Measurements from ENCODE around the gene DLK2.
A peak's percentile ranks its signal among the peaks of the same experiment; 100 is the strongest.

DLK2 gene

GRCh38 chr6:43455531-43456428, at the start of gene DLK2:
Gene DLK2 (minus strand): TSS chr6:43455548. CDS start chr6:43454825, 723 bp downstream.
- Histone ChIP-seq H3K4me3 (ENCODE audit: low read length) (peak within 1 kb of the TSS; percentile 73), H3K27me3 (ENCODE audit: low read depth, low read length) (no peaks in the 10 kb centered on the region), H3K4me1 (ENCODE audit: low read length) (no peaks in the 10 kb centered on the region), H3K36me3 (replicated peaks; ENCODE audit: low read depth, low read length) (peaks cover 12% of the 10 kb centered on the region), H3K27ac (ENCODE audit: low read length) (no peak within 1 kb of the TSS), H4K20me1 (ENCODE audit: insufficient read depth, low read length) (no peaks in the 10 kb centered on the region), H3K79me2 (ENCODE audit: low read length) (no peaks in the 10 kb centered on the region), H3K4me2 (ENCODE audit: low read length) (peak within 1 kb of the TSS; percentile 75), H3K9me3 (ENCODE audit: insufficient read depth, low read length) (no peaks in the 10 kb centered on the region), H2AFZ (ENCODE audit: low read depth, low read length) (peak within 1 kb of the TSS; percentile 49; the same call in 1 of the 2 replicates), H3K9ac (ENCODE audit: low read length) (peak within 1 kb of the TSS; percentile 61)
- TF ChIP-seq EZH2phosphoT487 (IDR thresholded peaks at IDR 0.05; ENCODE audit: low read depth) (no peak), CTCF (IDR thresholded peaks at IDR 0.05; ENCODE audit: low read depth, low read length) (no peak)

GRCh38 chr6:43503443-43503842, 48.1 kb upstream of the DLK2 start:
- H3K4me2 ChIP-seq (ENCODE audit: low read length), result no peak overlapping the region
- H3K27me3 ChIP-seq (ENCODE audit: low read depth, low read length), result no peaks in the 10 kb centered on the region
- no peak overlapping the region for H3K4me3 ChIP-seq (ENCODE audit: low read length)
- H3K27ac ChIP-seq (ENCODE audit: low read length), result no peak overlapping the region
- H2AFZ ChIP-seq (ENCODE audit: low read depth, low read length), result no peak overlapping the region
- no peaks in the 10 kb centered on the region for H3K9me3 ChIP-seq (ENCODE audit: insufficient read depth, low read length)
- H3K4me1 ChIP-seq (ENCODE audit: low read length), result peaks cover 3% of the 10 kb centered on the region; the same call in 1 of the 2 replicates
- TF ChIP-seq EZH2phosphoT487 (IDR thresholded peaks at IDR 0.05; ENCODE audit: low read depth) (no peak), CTCF (IDR thresholded peaks at IDR 0.05; ENCODE audit: low read depth, low read length) (no peak)
- no peaks in the 10 kb centered on the region for H3K79me2 ChIP-seq (ENCODE audit: low read length)
- H3K9ac ChIP-seq (ENCODE audit: low read length), result no peak overlapping the region
- peaks cover 42% of the 10 kb centered on the region for H3K36me3 ChIP-seq (replicated peaks; ENCODE audit: low read depth, low read length)
- H4K20me1 ChIP-seq (ENCODE audit: insufficient read depth, low read length), result no peaks in the 10 kb centered on the region

- no peak for TF ChIP-seq EZH2phosphoT487 (IDR thresholded peaks at IDR 0.05; ENCODE audit: low read depth)
- TF ChIP-seq CTCF (IDR thresholded peaks at IDR 0.05; ENCODE audit: low read depth, low read length), result no peak
- Histone ChIP-seq H3K9me3 (ENCODE audit: insufficient read depth, low read length) (no peaks in the 10 kb centered on the region), H3K27ac (ENCODE audit: low read length) (no peak overlapping the region), H3K4me2 (ENCODE audit: low read length) (no peak overlapping the region), H3K4me1 (ENCODE audit: low read length) (peaks cover 3% of the 10 kb centered on the region; the same call in 1 of the 2 replicates), H3K36me3 (replicated peaks; ENCODE audit: low read depth, low read length) (peaks cover 48% of the 10 kb centered on the region), H3K79me2 (ENCODE audit: low read length) (no peaks in the 10 kb centered on the region), H3K9ac (ENCODE audit: low read length) (no peak overlapping the region), H2AFZ (ENCODE audit: low read depth, low read length) (no peak overlapping the region), H3K27me3 (ENCODE audit: low read depth, low read length) (no peaks in the 10 kb centered on the region), H3K4me3 (ENCODE audit: low read length) (no peak overlapping the region), H4K20me1 (ENCODE audit: insufficient read depth, low read length) (no peaks in the 10 kb centered on the region)
Measured at GRCh38 chr6:43502666-43503065, 47.3 kb upstream of the DLK2 start.

- no peak overlapping the region for H3K27ac ChIP-seq (ENCODE audit: low read length)
- H3K4me1 ChIP-seq (ENCODE audit: low read length), result no peaks in the 10 kb centered on the region
- no peak overlapping the region for H3K9ac ChIP-seq (ENCODE audit: low read length)
- H2AFZ ChIP-seq (ENCODE audit: low read depth, low read length), result no peak overlapping the region
- no peaks in the 10 kb centered on the region for H3K27me3 ChIP-seq (ENCODE audit: low read depth, low read length)
- H3K9me3 ChIP-seq (ENCODE audit: insufficient read depth, low read length), result no peaks in the 10 kb centered on the region
- H3K36me3 ChIP-seq (replicated peaks; ENCODE audit: low read depth, low read length), result peaks cover 49% of the 10 kb centered on the region
- H3K79me2 ChIP-seq (ENCODE audit: low read length), result no peaks in the 10 kb centered on the region
- peaks cover 7% of the 10 kb centered on the region; the same call in 1 of the 2 replicates for H4K20me1 ChIP-seq (ENCODE audit: insufficient read depth, low read length)
- H3K4me2 ChIP-seq (ENCODE audit: low read length), result no peak overlapping the region
- TF ChIP-seq CTCF (IDR thresholded peaks at IDR 0.05; ENCODE audit: low read depth, low read length), result no peak
- no peak for TF ChIP-seq EZH2phosphoT487 (IDR thresholded peaks at IDR 0.05; ENCODE audit: low read depth)
- H3K4me3 ChIP-seq (ENCODE audit: low read length), result no peak overlapping the region
Measured at GRCh38 chr6:43500921-43501320, 45.6 kb upstream of the DLK2 start.
